Adipocyte (in vitro differentiated cells): ENCODE results near the gene HMCN2.

ENCODE experiments used
- DNase-seq: peaks from one replicate; pipeline ENCODE4 v3.0.0-alpha.2; 2015; ENCODE audit warnings: low read depth
- H3K27me3 ChIP-seq: replicated peaks from 2 replicates; pipeline ENCODE4 v1.7.0; 2013; ENCODE audit warnings: mild to moderate bottlenecking, low read length, moderate library complexity; ENCODE audit not compliant: control insufficient read depth, insufficient read depth
- H3K36me3 ChIP-seq: 2 replicates; pipeline ENCODE4 v1.7.0; 2013; ENCODE audit warnings: low read length, mild to moderate bottlenecking, moderate library complexity; ENCODE audit not compliant: control insufficient read depth, insufficient read depth, severe bottlenecking
- H3K4me1 ChIP-seq: 2 replicates; pipeline ENCODE4 v1.7.0; 2013; ENCODE audit warnings: mild to moderate bottlenecking, low read length, moderate library complexity; ENCODE audit not compliant: control insufficient read depth, insufficient read depth
- H3K4me3 ChIP-seq: 2 replicates; pipeline ENCODE4 v1.7.0; 2013; ENCODE audit warnings: mild to moderate bottlenecking, low read length, moderate library complexity
- H3K9ac ChIP-seq: 2 replicates; pipeline ENCODE4 v1.7.0; 2013; ENCODE audit warnings: mild to moderate bottlenecking, low read length, moderate library complexity
- H3K9me3 ChIP-seq: 2 replicates; pipeline ENCODE4 v1.7.0; 2013; ENCODE audit warnings: mild to moderate bottlenecking, low read length, moderate library complexity; ENCODE audit not compliant: control insufficient read depth

The HMCN2 gene

DNA sequence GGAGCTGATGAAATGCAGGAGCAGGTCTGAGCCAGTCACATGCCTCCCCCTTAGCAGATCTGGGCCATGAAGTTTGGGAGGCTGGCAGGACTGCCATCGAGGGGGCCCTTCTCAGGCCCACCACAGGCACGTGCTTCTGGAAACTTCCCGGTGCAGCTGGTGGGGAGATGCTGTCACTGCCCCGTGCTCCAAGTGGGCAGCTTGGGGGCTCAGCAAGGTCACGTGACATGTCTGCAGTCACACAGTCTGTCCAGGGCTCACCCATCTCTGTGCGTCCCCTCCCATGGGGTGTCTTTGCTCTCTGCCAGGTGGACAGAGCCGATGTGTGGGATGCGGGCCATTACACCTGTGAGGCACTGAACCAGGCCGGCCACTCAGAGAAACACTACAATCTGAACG lies 99.8 kb downstream of the HMCN2 start:
- no peaks in the 10 kb centered on the region for H3K36me3 ChIP-seq
- no peak for DNase-seq
- no peaks in the 10 kb centered on the region for H3K4me1 ChIP-seq
- no peaks in the 10 kb centered on the region for H3K9me3 ChIP-seq
- no peak overlapping the region for H3K9ac ChIP-seq
- no peak overlapping the region for H3K4me3 ChIP-seq
- H3K27me3 ChIP-seq, result peaks cover 37% of the 10 kb centered on the region

GRCh38 chr9:130366072-130366471 lies 100.5 kb downstream of the HMCN2 start:
- no peak for DNase-seq
- Histone ChIP-seq H3K27me3 (peaks cover 36% of the 10 kb centered on the region), H3K4me3 (no peak overlapping the region), H3K36me3 (no peaks in the 10 kb centered on the region), H3K9me3 (no peaks in the 10 kb centered on the region), H3K4me1 (no peaks in the 10 kb centered on the region), H3K9ac (no peak overlapping the region)

GRCh38 chr9:130366888-130367550 lies 101.5 kb downstream of the HMCN2 start:
- H3K36me3 ChIP-seq, result no peaks in the 10 kb centered on the region
- H3K9me3 ChIP-seq, result no peaks in the 10 kb centered on the region
- H3K4me3 ChIP-seq, result no peak overlapping the region
- H3K4me1 ChIP-seq, result no peaks in the 10 kb centered on the region
- no peak for DNase-seq
- no peak overlapping the region for H3K9ac ChIP-seq
- H3K27me3 ChIP-seq, result peaks cover 27% of the 10 kb centered on the region

GRCh38 chr9:130368631-130369103 lies 103.1 kb downstream of the HMCN2 start:
- no peaks in the 10 kb centered on the region for H3K4me1 ChIP-seq
- H3K27me3 ChIP-seq, result peaks cover 29% of the 10 kb centered on the region
- H3K36me3 ChIP-seq, result no peaks in the 10 kb centered on the region
- no peaks in the 10 kb centered on the region for H3K9me3 ChIP-seq
- no peak for DNase-seq
- H3K9ac ChIP-seq, result no peak overlapping the region
- no peak overlapping the region for H3K4me3 ChIP-seq

GRCh38 chr9:130370226-130370625 lies 104.7 kb downstream of the HMCN2 start:
- no peak overlapping the region for H3K9ac ChIP-seq
- DNase-seq, result no peak
- no peak overlapping the region for H3K4me3 ChIP-seq
- no peaks in the 10 kb centered on the region for H3K36me3 ChIP-seq
- no peaks in the 10 kb centered on the region for H3K4me1 ChIP-seq
- no peaks in the 10 kb centered on the region for H3K9me3 ChIP-seq
- H3K27me3 ChIP-seq, result peaks cover 25% of the 10 kb centered on the region

DNA sequence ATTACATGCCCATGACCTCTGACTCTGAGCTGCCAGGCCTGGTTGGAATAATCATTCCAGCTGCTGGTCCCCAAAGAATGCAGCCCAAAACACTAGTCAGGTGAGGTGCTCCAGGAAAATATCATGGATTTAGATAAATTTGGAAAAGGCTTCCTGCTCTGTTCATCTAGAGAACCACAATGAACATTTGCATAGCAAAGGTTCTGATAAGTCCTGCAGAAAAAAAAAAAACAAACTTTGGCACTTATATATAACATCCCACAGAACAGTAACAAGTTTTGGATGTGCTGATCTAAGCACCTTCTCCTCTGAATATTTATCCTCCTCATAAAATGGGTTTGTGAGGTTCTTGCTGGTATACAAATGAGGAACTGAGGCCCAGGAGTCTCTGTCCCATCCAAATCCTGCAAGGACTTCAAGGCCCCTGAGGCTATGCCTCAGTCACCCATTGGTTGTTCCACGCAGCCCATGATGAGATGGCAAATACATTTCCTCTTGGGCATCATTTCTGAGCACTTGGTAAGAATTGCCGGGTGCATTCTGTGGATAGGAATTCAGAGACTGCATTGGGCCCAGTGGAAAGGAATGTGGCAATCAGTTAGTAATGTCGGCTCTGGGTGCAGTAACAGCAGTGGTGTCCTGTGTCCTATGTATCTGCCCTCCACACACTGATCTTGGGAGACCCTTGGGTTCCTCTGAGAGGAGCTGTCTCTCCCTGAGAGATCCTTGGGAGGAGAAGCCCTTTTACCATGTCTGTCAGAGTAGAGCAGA lies 105.8 kb downstream of the HMCN2 start:
- Histone ChIP-seq H3K9ac (no peak overlapping the region), H3K9me3 (no peaks in the 10 kb centered on the region), H3K36me3 (no peaks in the 10 kb centered on the region), H3K4me1 (no peaks in the 10 kb centered on the region), H3K27me3 (peaks cover 32% of the 10 kb centered on the region), H3K4me3 (no peak overlapping the region)
- DNase-seq, result peak; percentile 22

- H3K9ac ChIP-seq, result no peak overlapping the region
- DNase-seq, result no peak
- no peaks in the 10 kb centered on the region for H3K4me1 ChIP-seq
- no peaks in the 10 kb centered on the region for H3K9me3 ChIP-seq
- H3K36me3 ChIP-seq, result no peaks in the 10 kb centered on the region
- H3K4me3 ChIP-seq, result no peak overlapping the region
- peaks cover 28% of the 10 kb centered on the region for H3K27me3 ChIP-seq
These were observed 106.5 kb downstream of the HMCN2 start for GRCh38 chr9:130372057-130372456.

DNA sequence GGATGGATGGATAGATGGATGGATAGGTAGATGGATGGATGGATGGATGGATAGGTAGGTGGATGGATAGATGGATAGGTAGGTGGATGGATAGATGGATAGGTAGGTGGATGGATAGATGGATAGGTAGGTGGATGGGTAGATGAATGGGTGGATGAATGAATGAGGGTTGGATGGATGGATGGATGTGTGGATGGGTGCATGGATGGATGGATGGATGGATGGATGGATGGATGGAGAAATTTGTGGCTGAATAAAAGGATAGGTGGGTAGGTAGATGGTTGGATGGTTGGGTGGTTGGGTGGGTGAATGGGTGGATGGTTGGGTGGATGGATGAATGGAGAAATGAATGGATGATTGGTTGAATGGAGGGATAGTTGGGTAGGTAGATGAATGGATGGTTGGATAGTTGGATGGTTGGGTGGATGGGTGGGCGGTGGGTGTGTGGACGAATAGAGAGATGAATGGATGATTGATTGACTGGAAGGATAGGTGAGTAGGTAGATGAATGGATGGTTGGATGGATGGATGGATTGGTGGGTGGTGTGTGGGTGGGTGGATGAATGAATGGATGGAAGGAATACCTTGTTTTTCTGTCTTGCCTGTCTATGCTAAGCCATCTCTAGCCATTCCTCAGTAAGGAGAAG lies 108.2 kb downstream of the HMCN2 start:
- no peak overlapping the region for H3K4me3 ChIP-seq
- no peak for DNase-seq
- no peak overlapping the region for H3K9ac ChIP-seq
- H3K27me3 ChIP-seq, result peaks cover 33% of the 10 kb centered on the region
- no peaks in the 10 kb centered on the region for H3K9me3 ChIP-seq
- no peaks in the 10 kb centered on the region for H3K4me1 ChIP-seq
- no peaks in the 10 kb centered on the region for H3K36me3 ChIP-seq

GRCh38 chr9:130377612-130378011 lies 112.1 kb downstream of the HMCN2 start:
- Histone ChIP-seq H3K9ac (no peak overlapping the region), H3K4me1 (no peaks in the 10 kb centered on the region), H3K36me3 (no peaks in the 10 kb centered on the region), H3K9me3 (no peaks in the 10 kb centered on the region), H3K4me3 (no peak overlapping the region), H3K27me3 (peaks cover 26% of the 10 kb centered on the region)
- no peak for DNase-seq

GRCh38 chr9:130378875-130379648 lies 113.5 kb downstream of the HMCN2 start:
- no peaks in the 10 kb centered on the region for H3K36me3 ChIP-seq
- no peak overlapping the region for H3K9ac ChIP-seq
- no peaks in the 10 kb centered on the region for H3K9me3 ChIP-seq
- no peak for DNase-seq
- H3K4me1 ChIP-seq, result no peaks in the 10 kb centered on the region
- no peak overlapping the region for H3K4me3 ChIP-seq
- peaks cover 38% of the 10 kb centered on the region for H3K27me3 ChIP-seq

GRCh38 chr9:130379649-130379970 lies 114.0 kb downstream of the HMCN2 start:
- H3K9ac ChIP-seq, result no peak overlapping the region
- no peak overlapping the region for H3K4me3 ChIP-seq
- H3K36me3 ChIP-seq, result no peaks in the 10 kb centered on the region
- no peaks in the 10 kb centered on the region for H3K4me1 ChIP-seq
- H3K27me3 ChIP-seq, result peaks cover 44% of the 10 kb centered on the region
- DNase-seq, result no peak
- H3K9me3 ChIP-seq, result no peaks in the 10 kb centered on the region
